ENCODE measurements around the gene KCP. TPM values are rescaled to one million over a fixed set of nuclear protein-coding genes. Genes with fewer than 3 reads are reported as not detected.

KCP gene
- total RNA-seq, 4 donors from 2014 or later = 0.18 to 3.5 TPM; not detected in 2

- Histone ChIP-seq H3K27ac (no peak overlapping the region), H3K27me3 (no peaks in the 10 kb centered on the region), H3K4me1 (no peaks in the 10 kb centered on the region), H3K4me3 (no peak overlapping the region), H3K9me3 (no peaks in the 10 kb centered on the region), H3K36me3 (no peaks in the 10 kb centered on the region)
- TF ChIP-seq POLR2A (IDR thresholded peaks at IDR 0.05) = no peak
- TF ChIP-seq CTCF (IDR thresholded peaks at IDR 0.05) = no peak
- DNase-seq = no peak
- intact Hi-C loops (cut with DNase I; ENCODE audit: low total_unique reads) = no loop called here
Measured at GRCh38 chr7:128902761-128903585, 7.5 kb downstream of the KCP start.

GRCh38 chr7:128900237-128900636 lies 10.3 kb downstream of the KCP start:
- no peaks in the 10 kb centered on the region for H3K36me3 ChIP-seq
- intact Hi-C loops (cut with DNase I; ENCODE audit: low total_unique reads) = no loop called here
- no peak for DNase-seq
- no peaks in the 10 kb centered on the region for H3K27me3 ChIP-seq
- no peaks in the 10 kb centered on the region for H3K4me1 ChIP-seq
- TF ChIP-seq CTCF (IDR thresholded peaks at IDR 0.05) (no peak), POLR2A (IDR thresholded peaks at IDR 0.05) (no peak)
- no peak overlapping the region for H3K4me3 ChIP-seq
- no peak overlapping the region for H3K27ac ChIP-seq
- no peaks in the 10 kb centered on the region for H3K9me3 ChIP-seq

- H3K27me3 ChIP-seq = no peaks in the 10 kb centered on the region
- no peak for DNase-seq
- no peaks in the 10 kb centered on the region for H3K9me3 ChIP-seq
- TF ChIP-seq CTCF (IDR thresholded peaks at IDR 0.05) (no peak), POLR2A (IDR thresholded peaks at IDR 0.05) (no peak)
- intact Hi-C loops (cut with DNase I; ENCODE audit: low total_unique reads) = no loop called here
- no peaks in the 10 kb centered on the region for H3K36me3 ChIP-seq
- no peak overlapping the region for H3K27ac ChIP-seq
- no peaks in the 10 kb centered on the region for H3K4me1 ChIP-seq
- H3K4me3 ChIP-seq = no peak overlapping the region
Measured at GRCh38 chr7:128899392-128899791, 11.1 kb downstream of the KCP start.

GRCh38 chr7:128895320-128895719 lies 15.2 kb downstream of the KCP start:
- Histone ChIP-seq H3K4me3 (no peak overlapping the region), H3K9me3 (no peaks in the 10 kb centered on the region), H3K36me3 (no peaks in the 10 kb centered on the region), H3K27ac (no peak overlapping the region), H3K4me1 (no peaks in the 10 kb centered on the region), H3K27me3 (peaks cover 0 to 4% of the 10 kb centered on the region in 2 donors)
- TF ChIP-seq POLR2A (IDR thresholded peaks at IDR 0.05) (no peak), CTCF (IDR thresholded peaks at IDR 0.05) (no peak)
- DNase-seq = no peak
- intact Hi-C loops (cut with DNase I; ENCODE audit: low total_unique reads) = no loop called here

DNA sequence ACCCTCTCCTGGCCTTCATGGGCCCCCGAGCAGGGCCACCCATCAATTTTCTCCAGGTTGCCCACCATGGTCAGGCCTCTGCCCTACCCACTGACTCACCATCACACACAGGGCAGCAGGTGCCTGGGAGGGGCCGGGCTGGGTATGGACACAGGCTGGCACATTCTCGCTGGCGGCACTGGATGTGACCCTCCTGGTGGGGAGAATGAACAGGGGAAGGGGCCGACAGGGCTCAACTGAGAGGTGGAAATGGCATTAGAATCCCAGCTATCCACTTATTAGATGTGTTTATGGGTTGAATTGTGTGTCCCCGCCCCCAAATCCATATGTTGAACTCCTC lies 16.4 kb downstream of the KCP start:
- H3K9me3 ChIP-seq = no peaks in the 10 kb centered on the region
- H3K36me3 ChIP-seq = no peaks in the 10 kb centered on the region
- DNase-seq = no peak
- H3K27me3 ChIP-seq = peaks cover 0 to 4% of the 10 kb centered on the region in 2 donors
- intact Hi-C loops (cut with DNase I; ENCODE audit: low total_unique reads) = no loop called here
- no peak overlapping the region for H3K4me3 ChIP-seq
- no peaks in the 10 kb centered on the region for H3K4me1 ChIP-seq
- TF ChIP-seq CTCF (IDR thresholded peaks at IDR 0.05) = no peak
- TF ChIP-seq POLR2A (IDR thresholded peaks at IDR 0.05) = no peak
- no peak overlapping the region for H3K27ac ChIP-seq

All from uterus (tissue), 4 donors.